A549 treated with dexamethasone at 1 μM for 4 hours (cell line): Measurements from ENCODE around the gene RERE. TPM values are rescaled to one million over a fixed set of nuclear protein-coding genes. Genes with fewer than 3 reads are reported as not detected.

Experiments
- total RNA-seq: library from RNA; stranded (reverse); fragments of 200-300 nt; extraction: Qiagen RNA extraction; gene quantifications from 5 replicates; pipeline ENCODE4 v1.2.3, GENCODE V29; 2022

RERE gene
- 24.9 to 36.8 TPM (median 30.5 TPM) in 5 replicates for total RNA-seq

DNA sequence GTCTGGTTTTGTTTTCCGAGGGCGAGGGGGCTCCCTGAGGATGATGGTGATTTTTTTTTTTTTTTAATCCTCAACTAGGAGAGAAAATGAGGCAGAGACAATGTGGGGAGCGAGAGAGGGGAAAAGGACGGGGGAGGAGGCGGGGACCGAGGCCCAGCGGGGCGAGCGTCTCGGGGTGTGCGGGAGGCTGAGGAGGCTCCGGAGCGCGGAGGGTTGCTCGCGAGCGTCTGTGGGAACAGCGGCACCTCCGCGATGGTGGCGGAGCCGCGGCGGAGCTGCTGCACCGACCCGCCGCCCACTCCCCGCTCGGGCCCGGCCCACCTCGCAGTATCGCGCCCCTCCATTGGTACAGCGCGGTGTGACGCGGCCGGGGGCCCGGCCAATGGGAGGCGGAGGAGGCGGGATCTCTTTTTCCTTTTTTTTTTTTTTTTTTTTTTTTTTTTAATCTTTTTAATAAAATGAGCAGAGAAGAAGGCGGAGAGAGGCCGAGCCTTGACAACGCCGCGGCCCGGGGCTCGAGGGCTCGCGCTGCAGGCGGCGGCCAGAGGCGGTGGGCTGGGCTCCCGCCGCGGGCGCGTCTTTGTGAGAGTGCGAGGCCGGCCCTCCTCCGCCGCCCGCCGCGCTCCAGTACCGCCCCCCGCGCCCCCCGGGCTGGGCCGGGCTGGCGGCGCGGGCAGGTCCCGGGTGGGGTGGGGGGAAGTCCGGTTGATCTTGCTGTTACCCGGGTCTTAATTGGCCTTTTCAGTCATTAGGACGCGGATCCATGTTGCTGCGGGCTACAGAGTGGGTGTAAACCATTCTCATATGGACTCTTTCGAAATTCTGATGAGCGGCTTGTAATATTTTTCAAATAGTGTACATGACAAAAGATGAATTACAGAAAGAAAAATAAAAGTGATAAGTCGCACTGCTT is at the start of gene RERE:
Gene RERE, minus strand, starts transcription at position 229 of the 913 bp plus-strand sequence.

GRCh38 chr1:8317647-8318381 is 499.6 kb downstream of the RERE start, which contains the start of gene SLC45A1:
TSS of gene SLC45A1 (plus strand) at chr1:8318114. CDS start at chr1:8324330, 6,216 bp downstream.

Other genes starting within 250 kb of the RERE start
- 2,855 to 3,044 TPM (median 2,952 TPM) in 5 replicates for gene ENO1, start 61.0 kb upstream of the RERE start, total RNA-seq
- gene CA6, start 128.2 kb upstream of the RERE start, total RNA-seq: not detected in 5 replicates
- 0.09 to 0.12 TPM in 2 of 5 replicates, not detected in the others for gene SLC2A7, start 208.8 kb upstream of the RERE start, total RNA-seq